Memory B cell (primary cell): ENCODE measurements around the gene DIS3L2.

Source experiments
- ATAC-seq: fragments of 150-1000 bp; cut with Tn5 transposase; 2 replicates; pipeline ENCODE4 v1.10.0; 2021; ENCODE audit warnings: low read depth, mild to moderate bottlenecking, moderate library complexity
- DNase-seq, 2 donors: peaks; one replicate each; pipeline ENCODE4 v3.0.0; 2022; ENCODE audit warnings: low spot score in 2 of 2
- H3K27ac Mint-ChIP-seq: one replicate; pipeline ENCODE4 v1.8.0; 2022; ENCODE audit warnings: mild to moderate bottlenecking, moderate library complexity, mixed read lengths
- H3K27me3 Mint-ChIP-seq: one replicate; pipeline ENCODE4 v1.8.0; 2022; ENCODE audit warnings: mixed read lengths
- H3K36me3 Mint-ChIP-seq: one replicate; pipeline ENCODE4 v1.8.0; 2022; ENCODE audit warnings: mild to moderate bottlenecking, mixed read lengths
- H3K4me1 Mint-ChIP-seq: one replicate; pipeline ENCODE4 v1.8.0; 2022; ENCODE audit warnings: mixed read lengths
- H3K4me3 Mint-ChIP-seq: one replicate; pipeline ENCODE4 v1.8.0; 2022; ENCODE audit warnings: mild to moderate bottlenecking, moderate library complexity, mixed read lengths
- H3K9me3 Mint-ChIP-seq: one replicate; pipeline ENCODE4 v1.8.0; 2022; ENCODE audit warnings: mixed read lengths

DIS3L2 gene

GRCh38 chr2:232213176-232213575, 251.7 kb downstream of the DIS3L2 start:
- H3K27ac Mint-ChIP-seq: no peak overlapping the region
- peaks cover 30% of the 10 kb centered on the region for H3K36me3 Mint-ChIP-seq
- no peaks in the 10 kb centered on the region for H3K9me3 Mint-ChIP-seq
- H3K4me3 Mint-ChIP-seq: no peak overlapping the region
- no peaks in the 10 kb centered on the region for H3K27me3 Mint-ChIP-seq
- peaks cover 32% of the 10 kb centered on the region for H3K4me1 Mint-ChIP-seq
- DNase-seq (no peak), ATAC-seq (no peak)

- no peak for ATAC-seq
Observed at GRCh38 chr2:232214053-232214452, 252.5 kb downstream of the DIS3L2 start.

GRCh38 chr2:232216028-232216427, 254.5 kb downstream of the DIS3L2 start:
- Mint-ChIP-seq H3K4me1 (peaks cover 32% of the 10 kb centered on the region), H3K9me3 (no peaks in the 10 kb centered on the region), H3K4me3 (no peak overlapping the region), H3K27ac (peak overlapping the region; percentile 15), H3K27me3 (no peaks in the 10 kb centered on the region), H3K36me3 (peaks cover 13% of the 10 kb centered on the region)
- DNase-seq (no peak), ATAC-seq (no peak)

More at GRCh38 chr2:232214053-232214452, 252.5 kb downstream of the DIS3L2 start:
- Mint-ChIP-seq H3K9me3 (no peaks in the 10 kb centered on the region), H3K4me3 (no peak overlapping the region), H3K27me3 (no peaks in the 10 kb centered on the region), H3K27ac (no peak overlapping the region), H3K4me1 (peaks cover 36% of the 10 kb centered on the region), H3K36me3 (peaks cover 28% of the 10 kb centered on the region)
- DNase-seq: no peak

GRCh38 chr2:232218778-232219495, 257.4 kb downstream of the DIS3L2 start:
- peak; percentile 18 for ATAC-seq
- Mint-ChIP-seq H3K9me3 (no peaks in the 10 kb centered on the region), H3K4me3 (peak overlapping the region; percentile 18), H3K4me1 (peaks cover 18% of the 10 kb centered on the region), H3K36me3 (peaks cover 4% of the 10 kb centered on the region), H3K27ac (peak overlapping the region; percentile 77), H3K27me3 (no peaks in the 10 kb centered on the region)
- DNase-seq: no peak

DNA sequence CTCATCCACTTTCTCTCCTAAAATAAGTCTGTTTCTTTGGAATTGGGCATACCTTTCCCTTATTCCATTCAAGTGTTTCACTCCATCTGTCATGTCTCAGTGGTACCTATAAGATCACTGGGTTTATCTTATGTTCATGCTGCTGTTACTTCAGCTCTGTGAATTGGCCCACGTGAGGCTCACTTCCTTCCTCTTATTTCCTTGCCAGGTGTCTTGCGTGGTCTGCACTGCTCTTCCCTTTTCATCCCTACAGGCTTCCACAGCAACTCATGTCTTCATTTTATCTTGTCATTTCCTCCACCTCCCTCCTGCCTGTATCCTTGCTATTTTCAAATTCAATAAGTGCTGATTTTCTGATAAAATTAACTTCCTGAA, 258.0 kb downstream of the DIS3L2 start:
- Mint-ChIP-seq H3K4me1 (peaks cover 18% of the 10 kb centered on the region), H3K27ac (peak overlapping the region; percentile 77)

DNA sequence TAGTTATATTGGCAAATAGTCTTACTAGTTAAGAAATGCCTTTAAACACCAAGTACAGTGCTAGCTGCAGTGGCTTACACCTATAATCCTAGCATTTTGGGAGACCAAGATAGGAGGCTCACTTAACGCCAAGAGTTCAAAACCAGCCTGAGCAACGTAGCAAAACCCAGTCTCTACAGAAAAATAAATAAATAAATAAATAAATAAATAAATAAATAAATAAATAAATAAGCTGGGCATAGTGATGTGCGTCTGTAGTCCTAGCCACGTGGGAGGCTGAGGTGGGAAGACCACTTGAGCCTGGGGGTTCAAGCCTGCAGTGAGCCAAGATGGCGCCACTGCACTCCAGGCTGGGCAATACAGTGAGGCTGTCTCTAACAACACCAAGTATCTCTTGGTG, 258.4 kb downstream of the DIS3L2 start:
- no peak for DNase-seq
- Mint-ChIP-seq H3K9me3 (no peaks in the 10 kb centered on the region), H3K27me3 (no peaks in the 10 kb centered on the region), H3K27ac (peak overlapping the region; percentile 77), H3K4me1 (peaks cover 18% of the 10 kb centered on the region), H3K4me3 (no peak overlapping the region), H3K36me3 (peaks cover 4% of the 10 kb centered on the region)
- no peak for ATAC-seq

More for the DNA sequence above, 258.0 kb downstream of the DIS3L2 start:
- Mint-ChIP-seq H3K4me3 (peak overlapping the region; percentile 18), H3K9me3 (no peaks in the 10 kb centered on the region), H3K36me3 (peaks cover 4% of the 10 kb centered on the region), H3K27me3 (no peaks in the 10 kb centered on the region)
- ATAC-seq (peak; percentile 100), DNase-seq (peak in 1 of 2 donors; percentile 15)

DNA sequence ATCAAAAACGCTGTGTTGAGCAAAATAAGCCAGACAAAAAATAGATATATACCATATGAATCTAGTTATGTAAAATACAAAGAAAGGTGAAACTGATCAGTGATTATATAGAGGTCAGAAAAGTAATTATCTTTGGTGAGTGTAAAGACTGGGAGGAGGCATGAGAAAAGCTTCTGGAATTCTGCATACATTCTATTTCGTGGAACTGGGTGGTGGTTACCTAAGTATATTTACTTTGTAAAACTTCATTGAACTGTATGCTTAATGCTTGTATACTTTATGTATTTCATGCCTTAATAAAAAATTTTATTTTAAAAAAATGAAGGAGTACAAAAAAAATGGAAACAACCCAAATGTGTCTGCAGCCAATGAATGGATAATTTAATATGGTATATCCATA, 263.9 kb downstream of the DIS3L2 start:
- ATAC-seq (no peak), DNase-seq (no peak)
- Mint-ChIP-seq H3K9me3 (no peaks in the 10 kb centered on the region), H3K4me3 (no peak overlapping the region), H3K4me1 (peaks cover 2% of the 10 kb centered on the region), H3K27ac (no peak overlapping the region), H3K36me3 (peaks cover 1% of the 10 kb centered on the region), H3K27me3 (no peaks in the 10 kb centered on the region)

- Mint-ChIP-seq H3K4me3 (no peak overlapping the region), H3K27ac (no peak overlapping the region), H3K4me1 (peaks cover 2% of the 10 kb centered on the region), H3K9me3 (no peaks in the 10 kb centered on the region), H3K36me3 (peaks cover 1% of the 10 kb centered on the region), H3K27me3 (no peaks in the 10 kb centered on the region)
- ATAC-seq (no peak), DNase-seq (no peak)
Observed at GRCh38 chr2:232225895-232226294, 264.4 kb downstream of the DIS3L2 start.

DNA sequence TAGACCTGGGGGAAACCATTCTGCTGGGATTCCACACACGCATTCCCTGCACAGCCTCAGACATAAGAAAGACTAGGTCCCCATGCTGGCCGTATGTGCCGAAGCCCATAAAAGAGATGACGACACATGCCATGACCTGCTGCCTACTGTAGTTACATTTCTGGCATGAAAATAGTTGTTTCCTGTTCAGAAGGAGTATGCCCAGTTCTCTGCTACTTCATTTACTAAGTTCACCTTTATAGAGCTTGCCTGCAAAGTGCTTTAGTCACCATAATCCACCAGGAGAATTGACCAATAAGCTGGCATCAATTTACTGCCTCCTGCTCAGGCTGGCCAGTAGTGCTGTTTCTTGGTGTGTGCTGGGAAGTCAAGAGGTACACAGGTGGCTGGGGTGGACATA, 266.8 kb downstream of the DIS3L2 start:
- Mint-ChIP-seq H3K9me3 (no peaks in the 10 kb centered on the region), H3K4me1 (peaks cover 7% of the 10 kb centered on the region), H3K4me3 (no peak overlapping the region), H3K27me3 (no peaks in the 10 kb centered on the region), H3K36me3 (peaks cover 6% of the 10 kb centered on the region), H3K27ac (no peak overlapping the region)
- ATAC-seq (no peak), DNase-seq (no peak)

GRCh38 chr2:232228971-232229894, 267.7 kb downstream of the DIS3L2 start:
- Mint-ChIP-seq H3K4me3 (no peak overlapping the region), H3K27ac (no peak overlapping the region), H3K27me3 (no peaks in the 10 kb centered on the region), H3K36me3 (peaks cover 6% of the 10 kb centered on the region), H3K4me1 (peaks cover 7% of the 10 kb centered on the region), H3K9me3 (no peaks in the 10 kb centered on the region)
- no peak for DNase-seq
- no peak for ATAC-seq

- Mint-ChIP-seq H3K4me3 (no peak overlapping the region), H3K27me3 (no peaks in the 10 kb centered on the region), H3K27ac (no peak overlapping the region), H3K4me1 (peaks cover 7% of the 10 kb centered on the region), H3K9me3 (no peaks in the 10 kb centered on the region), H3K36me3 (peaks cover 6% of the 10 kb centered on the region)
- ATAC-seq: no peak
- no peak for DNase-seq
Observed at GRCh38 chr2:232229911-232230310, 268.4 kb downstream of the DIS3L2 start.

DNA sequence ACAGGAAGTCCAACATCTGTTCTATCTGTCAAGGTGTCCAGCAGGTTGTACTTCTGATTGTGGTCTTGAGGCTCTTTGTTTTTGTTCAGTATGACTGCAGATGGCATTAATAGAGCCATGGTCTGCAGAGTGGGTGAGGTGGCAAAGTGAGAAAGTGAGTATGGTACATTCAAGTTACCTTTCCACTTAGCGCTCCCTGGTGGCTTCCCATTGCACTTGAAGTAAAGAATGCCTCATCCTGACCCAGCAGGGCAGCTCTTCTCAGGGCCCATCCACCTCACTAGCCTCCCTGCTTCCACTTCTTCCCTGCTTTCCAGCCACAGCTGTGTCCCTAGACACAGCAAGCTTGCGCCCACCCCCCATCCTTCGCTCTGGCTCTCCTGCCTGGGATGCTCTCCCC, 269.0 kb downstream of the DIS3L2 start:
- Mint-ChIP-seq H3K27me3 (no peaks in the 10 kb centered on the region), H3K27ac (no peak overlapping the region), H3K36me3 (peaks cover 6% of the 10 kb centered on the region), H3K4me3 (no peak overlapping the region), H3K4me1 (peaks cover 7% of the 10 kb centered on the region), H3K9me3 (no peaks in the 10 kb centered on the region)
- ATAC-seq: no peak
- DNase-seq: no peak

DNA sequence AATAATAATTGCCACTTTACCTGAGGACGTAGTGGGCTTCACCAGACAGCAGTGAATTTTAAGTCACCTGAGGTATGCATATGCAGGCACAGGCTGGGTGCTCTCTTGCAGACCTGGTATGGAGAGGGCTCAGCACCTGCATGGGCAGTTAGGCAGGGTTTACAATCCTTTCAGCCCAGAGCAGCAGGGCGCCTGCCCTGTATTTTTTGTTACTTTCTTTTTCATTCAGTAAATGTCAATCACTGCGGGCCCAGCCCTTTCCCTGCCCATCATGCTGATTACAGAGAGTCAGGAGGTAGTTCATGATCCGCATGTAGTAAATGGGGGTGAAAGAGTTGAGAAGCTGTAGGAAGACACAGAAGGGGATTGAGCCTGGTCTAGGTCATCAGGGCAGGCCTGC, 270.0 kb downstream of the DIS3L2 start:
- Mint-ChIP-seq H3K27ac (no peak overlapping the region), H3K27me3 (no peaks in the 10 kb centered on the region), H3K9me3 (no peaks in the 10 kb centered on the region), H3K4me3 (no peak overlapping the region), H3K4me1 (peaks cover 5% of the 10 kb centered on the region), H3K36me3 (peaks cover 4% of the 10 kb centered on the region)
- no peak for DNase-seq
- no peak for ATAC-seq

DNA sequence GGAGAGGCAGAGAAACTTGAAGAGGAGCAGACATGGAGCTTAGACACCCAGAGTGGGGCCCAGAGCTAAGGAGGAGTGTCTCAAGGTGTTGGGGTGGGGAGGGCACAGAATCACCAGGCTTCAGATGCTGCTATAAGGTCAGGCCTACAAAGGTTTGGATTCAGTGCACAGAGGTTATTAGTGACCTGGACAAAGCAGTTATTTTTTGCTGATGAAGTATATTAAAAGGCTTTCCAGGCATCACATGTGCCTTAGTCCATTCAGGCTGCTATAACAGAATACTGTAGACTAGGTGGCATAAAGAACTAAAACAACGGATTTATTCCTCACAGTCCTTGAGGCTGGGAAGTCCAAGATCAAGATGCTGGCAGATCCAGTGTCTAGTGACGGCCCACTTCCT, 271.4 kb downstream of the DIS3L2 start:
- Mint-ChIP-seq H3K27me3 (no peaks in the 10 kb centered on the region), H3K36me3 (peaks cover 10% of the 10 kb centered on the region), H3K4me3 (no peak overlapping the region), H3K27ac (peak overlapping the region; percentile 1), H3K9me3 (no peaks in the 10 kb centered on the region), H3K4me1 (peaks cover 5% of the 10 kb centered on the region)
- DNase-seq (no peak), ATAC-seq (no peak)
